Uterus (tissue), 2 donors: ENCODE data around the gene CMBL.

Experiments
- POLR2A ChIP-seq, 2 donors: fragments of 450-650 bp; IDR thresholded peaks; one replicate each; pipeline ENCODE4 v1.6.1; 2016; ENCODE audit warnings: antibody characterized with exemption in 2 of 2, mild to moderate bottlenecking in 1 of 2, moderate library complexity in 1 of 2
- TF ChIP-seq, protein P1 (sequence below), 4 experiments: fragments of 200-600 bp in 2 of 4; fragments of 450-650 bp in 2 of 4; sonication (generic) in 2 of 4; IDR thresholded peaks; one replicate each; pipeline ENCODE4 v1.5.1; 2016 to 2019; ENCODE audit warnings: antibody characterized with exemption in 4 of 4, mild to moderate bottlenecking in 2 of 4, moderate library complexity in 1 of 4

DNA sequence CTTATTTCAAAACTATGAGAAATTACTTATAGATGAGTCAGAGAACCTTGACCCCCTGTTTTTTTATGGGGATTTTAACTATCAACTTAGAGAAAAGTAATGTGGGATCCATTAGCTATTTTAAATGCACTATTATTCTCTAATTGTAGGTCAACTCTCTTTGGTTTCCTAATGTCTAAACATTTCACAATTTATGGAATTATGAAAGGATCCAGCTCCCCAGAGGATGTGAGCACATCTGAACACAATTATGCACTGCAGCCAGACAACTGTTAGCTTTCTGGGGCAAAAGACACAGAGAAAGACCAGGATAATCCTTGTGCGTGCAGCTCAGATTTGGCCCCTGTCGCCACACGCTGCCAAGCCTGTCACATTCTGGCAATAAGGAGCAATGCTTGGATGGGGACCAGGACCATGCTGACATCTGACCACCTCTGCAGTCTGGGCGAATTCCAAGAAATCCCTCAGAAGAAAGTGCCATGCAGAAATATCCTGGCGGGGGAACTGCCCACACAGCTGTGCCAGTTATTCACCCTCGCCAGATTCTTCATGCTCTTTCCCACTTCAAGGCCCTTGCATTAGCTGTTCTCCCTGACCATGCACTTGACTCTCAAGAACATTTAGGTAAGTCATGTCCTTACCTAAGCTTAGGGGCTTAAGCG, 22.2 kb upstream of the CMBL start:
- TF ChIP-seq, protein P1, sequence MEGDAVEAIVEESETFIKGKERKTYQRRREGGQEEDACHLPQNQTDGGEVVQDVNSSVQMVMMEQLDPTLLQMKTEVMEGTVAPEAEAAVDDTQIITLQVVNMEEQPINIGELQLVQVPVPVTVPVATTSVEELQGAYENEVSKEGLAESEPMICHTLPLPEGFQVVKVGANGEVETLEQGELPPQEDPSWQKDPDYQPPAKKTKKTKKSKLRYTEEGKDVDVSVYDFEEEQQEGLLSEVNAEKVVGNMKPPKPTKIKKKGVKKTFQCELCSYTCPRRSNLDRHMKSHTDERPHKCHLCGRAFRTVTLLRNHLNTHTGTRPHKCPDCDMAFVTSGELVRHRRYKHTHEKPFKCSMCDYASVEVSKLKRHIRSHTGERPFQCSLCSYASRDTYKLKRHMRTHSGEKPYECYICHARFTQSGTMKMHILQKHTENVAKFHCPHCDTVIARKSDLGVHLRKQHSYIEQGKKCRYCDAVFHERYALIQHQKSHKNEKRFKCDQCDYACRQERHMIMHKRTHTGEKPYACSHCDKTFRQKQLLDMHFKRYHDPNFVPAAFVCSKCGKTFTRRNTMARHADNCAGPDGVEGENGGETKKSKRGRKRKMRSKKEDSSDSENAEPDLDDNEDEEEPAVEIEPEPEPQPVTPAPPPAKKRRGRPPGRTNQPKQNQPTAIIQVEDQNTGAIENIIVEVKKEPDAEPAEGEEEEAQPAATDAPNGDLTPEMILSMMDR (IDR thresholded peaks at IDR 0.05) = no peak
- no peak for TF ChIP-seq POLR2A (IDR thresholded peaks at IDR 0.05)
